Measurements from ENCODE around the gene TOR2A. TPM values are rescaled to one million over a fixed set of nuclear protein-coding genes. Genes with fewer than 3 reads are reported as not detected.
A peak's percentile ranks its signal among the peaks of the same experiment; 100 is the strongest.

The TOR2A gene
- total and polyA plus RNA-seq, 2 of the 8 experiments (the other 6 are each of a cell fraction or from before 2014, with no cell fraction given): 18.7 to 24.9 TPM

DNA sequence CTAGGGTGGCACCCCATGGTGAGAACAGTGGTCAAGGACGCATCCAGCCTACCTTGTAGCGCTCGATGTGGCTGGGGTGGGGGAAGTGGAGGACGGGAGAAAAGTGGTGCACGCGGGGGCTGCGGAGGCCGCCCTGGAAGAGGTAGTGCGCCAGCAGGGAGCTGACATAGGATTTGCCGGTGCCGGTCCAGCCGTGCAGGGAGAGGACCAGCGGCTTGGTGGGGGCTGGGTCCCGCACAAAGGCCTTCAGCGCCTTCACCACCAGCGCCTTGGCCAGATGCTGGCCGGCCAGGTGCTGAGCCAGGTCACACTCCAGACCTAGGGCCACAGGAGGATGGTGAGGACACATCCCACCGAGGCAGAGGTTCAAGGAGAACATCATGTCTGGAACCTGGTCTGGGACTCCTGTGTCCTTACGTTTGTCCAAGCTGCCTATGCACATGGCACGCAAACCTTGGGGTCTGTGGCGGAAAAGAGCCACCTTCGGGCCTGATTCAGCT, 797 bp downstream of the TOR2A start:
- H2BK12ac ChIP-seq (ENCODE audit: low read depth, low read length): peak overlapping the region; percentile 39; the same call in 1 of the 2 replicates
- H2AK5ac ChIP-seq (ENCODE audit: low read depth, low read length): no peak overlapping the region
- peak overlapping the region; percentile 14 for H3K56ac ChIP-seq (replicated peaks; ENCODE audit: insufficient read length, low read depth, low read length)
- H3K18ac ChIP-seq (ENCODE audit: extremely low read depth, low read length): peak overlapping the region; percentile 76
- peak overlapping the region; percentile 83; the same call in 1 of the 2 replicates for H4K8ac ChIP-seq (ENCODE audit: extremely low read depth, insufficient read depth, low read length)
- ChIA-PET CTCF (ENCODE audit: partially characterized antibody) (interaction anchor here (0.6 to 4.1 kb wide), 73 partner anchors 8 to 234 kb away, joined by 3 to 34 read pairs (median 4); partner anchors contain the start of genes CDK9, CFAP157, PTRH1 and ST6GALNAC4), POLR2A (ENCODE audit: partially characterized antibody) (interaction anchor here (0.6 to 2.7 kb wide), 17 partner anchors 9 to 460 kb away, joined by 3 to 11 read pairs (median 3); partner anchors contain the start of genes CFAP157, LRSAM1 and RPL12)
- no peaks in the 10 kb centered on the region for H3K79me2 ChIP-seq (ENCODE audit: control insufficient read depth in 1 of 2, insufficient read depth in 2 of 2, low read length in 2 of 2)
- H3K4ac ChIP-seq (replicated peaks; ENCODE audit: insufficient read length, low read depth, low read length): no peak overlapping the region
- peak overlapping the region; percentile 98 for H2AFZ ChIP-seq (ENCODE audit: low read length)
- H3K27me3 ChIP-seq (replicated peaks in 1 of 4; ENCODE audit: control insufficient read depth in 3 of 4, extremely low read depth in 1 of 4, insufficient read depth in 3 of 4, low read length in 3 of 4): no peaks in the 10 kb centered on the region
- no peak overlapping the region for H3K14ac ChIP-seq (ENCODE audit: insufficient read length)
- peak overlapping the region; percentile 46; the same call in 1 of the 2 replicates for H2BK5ac ChIP-seq (ENCODE audit: low read depth, low read length)
- peak overlapping the region; percentile 41 for H4K5ac ChIP-seq (ENCODE audit: insufficient read length, low read depth, low read length)
- 64% methylated on average over 21 of the region's 22 CpGs; no CpG with 5 or more reads in 1 of the 2 experiments for WGBS, 2 experiments (ENCODE audit: extremely low coverage in 1 of 2, insufficient coverage in 1 of 2, insufficient read length in 1 of 2, insufficient replicate concordance in 2 of 2, low coverage in 1 of 2, low lambda C conversion rate in 2 of 2, missing lambda C conversion rate in 1 of 2)
- no peak overlapping the region for H2BK120ac ChIP-seq (replicated peaks; ENCODE audit: low read depth, low read length)
- H3K4me2 ChIP-seq (ENCODE audit: insufficient read depth in 1 of 2, low read depth in 2 of 2, low read length in 2 of 2): peak overlapping the region; percentile 26 to 77
- peak overlapping the region; percentile 37 for H2BK15ac ChIP-seq (ENCODE audit: low read length)
- no peaks in the 10 kb centered on the region for H3K9me3 ChIP-seq (ENCODE audit: insufficient read depth in 2 of 2, low read depth in 1 of 2, low read length in 1 of 2)
- peak overlapping the region in 1 of 4 experiments; percentile 9; a peak in 1 of 7 replicates for H3K9ac ChIP-seq (replicated peaks in 1 of 4; ENCODE audit: extremely low read depth in 1 of 4, low read depth in 3 of 4, low read length in 3 of 4)
- H2BK20ac ChIP-seq (ENCODE audit: low read length): 0 out of 2 replicates have a peak overlapping the region, but pooled peaks have one; percentile 29
- 0 out of 2 replicates have a peak, but pooled peaks cover 2% of the 10 kb centered on the region for H3K23me2 ChIP-seq (ENCODE audit: low read depth, low read length)
- no peak overlapping the region for H3K23ac ChIP-seq (ENCODE audit: insufficient read length)
- H3K27ac ChIP-seq (ENCODE audit: low read depth, low read length): no peak overlapping the region
- no peak for DNase-seq (ENCODE audit: low read depth in 1 of 2, low spot score in 2 of 2)
- H3K4me3 ChIP-seq (ENCODE audit: extremely low read depth in 1 of 4, insufficient read depth in 2 of 4, low read depth in 3 of 4, low read length in 4 of 4): peak overlapping the region; percentile 13 to 78 (median 67)
- no peaks in the 10 kb centered on the region for H3K79me1 ChIP-seq (ENCODE audit: low read depth, low read length)
- H4K20me1 ChIP-seq (replicated peaks in 1 of 2; ENCODE audit: control insufficient read depth in 1 of 2, insufficient read depth in 2 of 2, low read length in 2 of 2): peaks cover 0 to 2% of the 10 kb centered on the region in 2 experiments
- peak overlapping the region; percentile 93 for H4K91ac ChIP-seq (replicated peaks; ENCODE audit: insufficient read length, low read length)
- peak; percentile 28 for FAIRE-seq
- H3K4me1 ChIP-seq (replicated peaks in 1 of 4; ENCODE audit: control insufficient read depth in 3 of 4, insufficient read depth in 4 of 4, low read length in 3 of 4): peaks cover 3 to 11% (median 6%) of the 10 kb centered on the region in 4 experiments; a peak in 6 of 7 replicates
- no peaks in the 10 kb centered on the region for H3K36me3 ChIP-seq (ENCODE audit: control insufficient read depth in 2 of 4, insufficient read depth in 4 of 4, low read length in 3 of 4)
- TF ChIP-seq CREB1 (IDR thresholded peaks at IDR 0.05) (0 out of 2 replicates have a peak, but pooled peaks have one; percentile 15), FOSL1 (IDR thresholded peaks at IDR 0.05; ENCODE audit: insufficient read depth, low read depth, low read length) (no peak), BRCA1 (IDR thresholded peaks at IDR 0.05; ENCODE audit: low read depth, low read length) (no peak), RAD21 (IDR thresholded peaks at IDR 0.05 in 1 of 2, conservative IDR thresholded peaks at IDR 0.05 in 1 of 2; ENCODE audit: low read depth in 2 of 2, low read length in 2 of 2) (peak in 1 of 2 experiments; percentile 93; a peak in 2 of 4 replicates)
- TF ChIP-seq, protein P1, sequence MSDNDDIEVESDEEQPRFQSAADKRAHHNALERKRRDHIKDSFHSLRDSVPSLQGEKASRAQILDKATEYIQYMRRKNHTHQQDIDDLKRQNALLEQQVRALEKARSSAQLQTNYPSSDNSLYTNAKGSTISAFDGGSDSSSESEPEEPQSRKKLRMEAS (IDR thresholded peaks at IDR 0.05): peak; percentile 83
